Fibroblast of mammary gland (primary cell): ENCODE results near the gene SEMA6D.

Experiments
- DNase-seq: peaks from one replicate; pipeline ENCODE4 v3.0.0-alpha.2; 2010; ENCODE audit warnings: low read depth
- H3K4me3 ChIP-seq: 2 replicates; pipeline ENCODE4 v1.5.1; 2011; ENCODE audit warnings: low read depth, mild to moderate bottlenecking, low read length, moderate library complexity; ENCODE audit not compliant: control insufficient read depth
- CTCF ChIP-seq: conservative IDR thresholded peaks from 2 replicates; pipeline ENCODE4 v1.5.1; 2011; ENCODE audit warnings: low read depth, low read length, inconsistent platforms; ENCODE audit not compliant: control insufficient read depth, insufficient read depth

The SEMA6D gene

DNA sequence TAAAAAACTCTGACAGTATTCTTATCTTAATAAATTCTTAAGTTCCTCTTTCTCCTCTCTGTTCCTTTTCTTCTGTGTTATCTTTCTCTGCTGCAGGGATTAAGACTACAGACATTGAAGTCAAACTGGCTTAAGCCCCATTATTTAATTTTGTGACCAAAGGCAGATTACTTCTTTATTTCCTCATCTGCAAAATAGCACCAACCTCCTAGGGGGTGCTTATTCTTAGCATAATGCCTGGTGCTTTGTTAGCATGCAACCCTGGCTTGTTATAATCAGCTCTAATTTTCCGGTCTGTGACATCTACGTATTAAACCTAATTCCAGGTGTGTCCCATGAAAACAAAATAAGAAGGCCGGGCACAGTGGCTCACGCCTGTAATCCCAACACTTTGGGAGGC is 23.8 kb downstream of the SEMA6D start:
- TF ChIP-seq CTCF: no peak
- no peak for DNase-seq
- H3K4me3 ChIP-seq: no peak overlapping the region

DNA sequence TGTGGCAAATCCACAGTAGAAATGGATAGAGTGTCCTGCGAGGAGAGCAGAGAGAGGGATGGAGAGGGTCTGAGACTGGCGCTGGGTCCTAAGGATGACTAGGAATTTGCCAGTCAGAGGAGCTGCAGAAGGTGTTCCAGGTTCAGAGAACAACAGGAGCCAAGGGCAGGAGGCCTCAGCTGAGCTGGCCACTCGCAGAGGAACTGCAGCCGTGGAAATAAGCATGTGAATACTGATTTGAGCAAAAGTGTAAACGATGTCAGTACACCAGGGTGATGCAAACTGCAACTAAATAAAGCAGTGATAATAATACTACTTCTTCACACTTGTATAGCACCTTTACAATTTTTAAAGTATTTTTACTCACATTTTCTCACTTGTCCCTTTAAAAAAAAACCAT is 24.6 kb downstream of the SEMA6D start:
- no peak for TF ChIP-seq CTCF
- no peak for DNase-seq
- no peak overlapping the region for H3K4me3 ChIP-seq

- no peak for TF ChIP-seq CTCF
- no peak for DNase-seq
Observed at GRCh38 chr15:47742334-47742733, 25.0 kb downstream of the SEMA6D start.

GRCh38 chr15:47742742-47743141 is 25.4 kb downstream of the SEMA6D start:
- TF ChIP-seq CTCF: no peak
- no peak for DNase-seq
- H3K4me3 ChIP-seq: no peak overlapping the region

More at GRCh38 chr15:47742334-47742733, 25.0 kb downstream of the SEMA6D start:
- H3K4me3 ChIP-seq: no peak overlapping the region

DNA sequence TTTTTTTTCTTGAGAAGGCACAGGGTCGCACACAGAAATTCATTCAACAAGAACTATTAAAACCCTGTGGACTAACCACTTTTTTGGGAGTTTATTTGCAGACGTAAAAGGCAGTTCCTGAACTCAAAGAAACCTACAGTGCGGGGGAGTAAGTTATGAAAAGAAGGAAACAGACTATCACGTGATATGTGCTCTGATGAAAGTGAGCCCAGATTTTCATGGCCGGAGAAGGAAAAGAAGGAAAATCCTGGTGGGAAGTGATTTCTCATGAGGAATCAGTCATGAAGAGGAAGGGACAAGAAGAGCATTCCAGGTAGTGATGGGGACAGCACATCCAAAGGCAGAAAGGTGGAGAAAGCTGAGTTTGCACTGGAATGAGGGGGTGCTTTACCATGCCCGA is 26.1 kb downstream of the SEMA6D start:
- DNase-seq: no peak
- H3K4me3 ChIP-seq: no peak overlapping the region
- TF ChIP-seq CTCF: no peak

DNA sequence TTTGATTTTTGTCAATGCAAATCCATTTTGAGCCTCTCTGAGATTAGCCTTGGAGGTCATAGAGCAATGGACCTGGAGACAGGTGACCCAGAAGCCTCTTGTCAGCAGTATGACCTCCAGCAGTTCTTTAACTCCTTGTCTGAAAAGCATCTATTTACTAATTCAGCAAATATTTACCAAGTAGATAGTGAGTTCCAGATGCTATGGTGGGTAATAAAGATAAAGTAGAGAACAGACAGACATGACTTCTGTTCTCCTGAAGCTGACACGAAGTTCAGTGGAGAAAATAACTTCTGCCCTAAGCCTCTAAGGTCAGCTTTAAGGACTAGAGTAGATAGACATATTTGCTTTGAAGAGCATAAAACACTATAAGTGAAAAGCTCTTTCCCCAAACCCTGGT is 26.6 kb downstream of the SEMA6D start:
- H3K4me3 ChIP-seq: no peak overlapping the region
- no peak for TF ChIP-seq CTCF
- DNase-seq: no peak

DNA sequence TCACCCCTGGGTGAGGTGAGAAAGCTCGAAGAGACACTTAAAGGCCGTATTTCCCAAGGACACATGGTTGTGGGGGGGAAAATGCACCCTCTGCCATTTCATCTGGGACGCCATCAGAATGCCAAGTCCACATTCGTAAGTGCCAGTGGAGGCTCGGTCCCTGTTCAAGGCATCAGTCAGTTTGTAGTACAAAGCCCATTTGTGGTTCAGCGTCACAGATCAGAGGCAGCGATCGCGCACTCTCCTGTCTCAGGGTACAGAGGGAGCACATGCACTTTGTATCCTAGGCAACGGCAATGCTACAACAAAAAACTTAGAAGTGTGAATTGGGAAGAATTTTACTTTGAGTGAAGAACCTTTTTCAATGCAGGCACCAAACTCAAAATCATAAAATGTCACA is 27.2 kb downstream of the SEMA6D start:
- no peak for DNase-seq
- H3K4me3 ChIP-seq: no peak overlapping the region
- no peak for TF ChIP-seq CTCF
